ENCODE data around the gene SGO2.

The SGO2 gene

DNA sequence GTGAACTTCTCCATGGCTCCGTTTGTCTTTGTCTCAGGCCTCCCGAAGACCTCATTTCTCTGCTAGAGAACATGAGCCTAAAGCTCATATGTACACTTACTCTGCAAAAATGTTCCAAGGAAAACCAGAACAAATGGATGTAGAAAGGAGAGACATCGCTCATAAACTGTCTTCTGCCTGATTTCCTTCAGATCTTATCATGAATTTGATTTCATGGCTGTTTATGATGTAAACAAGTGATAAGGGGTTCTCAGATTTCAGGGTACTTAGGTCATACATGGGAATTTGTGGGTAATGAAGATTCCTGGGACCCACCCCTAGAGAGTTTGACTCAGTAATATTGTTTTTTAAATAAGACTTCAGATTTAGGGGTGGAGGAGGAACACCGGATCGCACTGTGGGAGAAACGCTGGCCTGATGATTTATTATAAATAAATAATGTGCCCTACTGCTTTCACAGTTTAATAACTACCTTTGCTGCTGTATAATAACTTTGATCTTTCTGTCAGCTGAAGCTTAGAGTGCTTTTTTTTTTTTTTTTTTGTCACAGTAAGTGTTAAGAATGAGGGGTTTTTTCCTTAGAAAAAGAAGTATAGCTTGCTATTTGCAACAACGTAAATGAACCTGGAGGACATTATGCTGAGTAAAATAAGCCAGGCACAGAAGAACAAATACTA is 74.7 kb downstream of the SGO2 start (continued):
- TF ChIP-seq KLF1 (tag by site-specific recombination; IDR thresholded peaks at IDR 0.05) (no peak), ZNF658 (tag by site-specific recombination; IDR thresholded peaks at IDR 0.05) (no peak), ZNF341 (tag by site-specific recombination; IDR thresholded peaks at IDR 0.05; ENCODE audit: low read depth) (no peak), ZBTB7A (tag by site-specific recombination; IDR thresholded peaks at IDR 0.05; ENCODE audit: low read depth) (no peak), ZNF664 (tag by site-specific recombination; IDR thresholded peaks at IDR 0.05) (no peak), ZNF155 (tag by site-specific recombination; IDR thresholded peaks at IDR 0.05) (no peak), ZSCAN23 (tag by site-specific recombination; IDR thresholded peaks at IDR 0.05) (no peak), ZNF169 (tag by site-specific recombination; IDR thresholded peaks at IDR 0.05) (no peak), ZNF223 (tag by site-specific recombination; IDR thresholded peaks at IDR 0.05) (no peak), ZNF248 (tag by site-specific recombination; IDR thresholded peaks at IDR 0.05) (no peak), SP7 (tag by site-specific recombination; IDR thresholded peaks at IDR 0.05) (peak; percentile 98), ZNF175 (tag by site-specific recombination; IDR thresholded peaks at IDR 0.05) (no peak), BCL11B (tag by site-specific recombination; IDR thresholded peaks at IDR 0.05; ENCODE audit: low read depth) (0 out of 2 replicates have a peak, but pooled peaks have one; percentile 25), ZFP37 (tag by site-specific recombination; IDR thresholded peaks at IDR 0.05) (no peak), ZNF292 (tag by site-specific recombination; IDR thresholded peaks at IDR 0.05; ENCODE audit: borderline replicate concordance, low read depth) (no peak), ZNF514 (tag by site-specific recombination; IDR thresholded peaks at IDR 0.05) (no peak), ZNF239 (tag by site-specific recombination; IDR thresholded peaks at IDR 0.05) (no peak), GLIS1 (tag by site-specific recombination; IDR thresholded peaks at IDR 0.05) (no peak), ZNF501 (tag by site-specific recombination; IDR thresholded peaks at IDR 0.05) (no peak), ZNF571 (tag by site-specific recombination; IDR thresholded peaks at IDR 0.05) (no peak), ZNF843 (tag by site-specific recombination; IDR thresholded peaks at IDR 0.05) (peak; percentile 89), MZF1 (tag by site-specific recombination; IDR thresholded peaks at IDR 0.05; ENCODE audit: borderline replicate concordance) (no peak), ZNF623 (tag by site-specific recombination; IDR thresholded peaks at IDR 0.05) (no peak), MEIS1 (CRISPR knock-in tag; IDR thresholded peaks at IDR 0.05; ENCODE audit: borderline replicate concordance) (no peak), ZNF707 (tag by site-specific recombination; IDR thresholded peaks at IDR 0.05) (no peak), ZNF140 (tag by site-specific recombination; IDR thresholded peaks at IDR 0.05) (no peak), ZNF747 (tag by site-specific recombination; IDR thresholded peaks at IDR 0.05) (no peak), ZNF561 (tag by site-specific recombination; IDR thresholded peaks at IDR 0.05; ENCODE audit: borderline replicate concordance) (0 out of 2 replicates have a peak, but pooled peaks have one; percentile 54)
- TF ChIP-seq, protein P1, sequence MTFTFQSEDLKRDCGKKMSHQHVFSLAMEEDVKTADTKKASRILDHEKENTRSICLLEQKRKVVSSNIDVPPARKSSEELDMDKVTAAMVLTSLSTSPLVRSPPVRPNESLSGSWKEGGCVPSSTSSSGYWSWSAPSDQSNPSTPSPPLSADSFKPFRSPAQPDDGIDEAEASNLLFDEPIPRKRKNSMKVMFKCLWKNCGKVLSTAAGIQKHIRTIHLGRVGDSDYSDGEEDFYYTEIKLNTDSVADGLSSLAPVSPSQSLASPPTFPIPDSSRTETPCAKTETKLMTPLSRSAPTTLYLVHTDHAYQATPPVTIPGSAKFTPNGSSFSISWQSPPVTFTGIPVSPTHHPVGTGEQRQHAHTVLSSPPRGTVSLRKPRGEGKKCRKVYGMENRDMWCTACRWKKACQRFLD (tag by site-specific recombination; IDR thresholded peaks at IDR 0.05), result no peak
- TF ChIP-seq, protein P2, sequence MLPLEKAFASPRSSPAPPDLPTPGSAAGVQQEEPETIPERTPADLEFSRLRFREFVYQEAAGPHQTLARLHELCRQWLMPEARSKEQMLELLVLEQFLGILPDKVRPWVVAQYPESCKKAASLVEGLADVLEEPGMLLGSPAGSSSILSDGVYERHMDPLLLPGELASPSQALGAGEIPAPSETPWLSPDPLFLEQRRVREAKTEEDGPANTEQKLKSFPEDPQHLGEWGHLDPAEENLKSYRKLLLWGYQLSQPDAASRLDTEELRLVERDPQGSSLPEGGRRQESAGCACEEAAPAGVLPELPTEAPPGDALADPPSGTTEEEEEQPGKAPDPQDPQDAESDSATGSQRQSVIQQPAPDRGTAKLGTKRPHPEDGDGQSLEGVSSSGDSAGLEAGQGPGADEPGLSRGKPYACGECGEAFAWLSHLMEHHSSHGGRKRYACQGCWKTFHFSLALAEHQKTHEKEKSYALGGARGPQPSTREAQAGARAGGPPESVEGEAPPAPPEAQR (tag by site-specific recombination; IDR thresholded peaks at IDR 0.05), result no peak
- TF ChIP-seq, protein P3, sequence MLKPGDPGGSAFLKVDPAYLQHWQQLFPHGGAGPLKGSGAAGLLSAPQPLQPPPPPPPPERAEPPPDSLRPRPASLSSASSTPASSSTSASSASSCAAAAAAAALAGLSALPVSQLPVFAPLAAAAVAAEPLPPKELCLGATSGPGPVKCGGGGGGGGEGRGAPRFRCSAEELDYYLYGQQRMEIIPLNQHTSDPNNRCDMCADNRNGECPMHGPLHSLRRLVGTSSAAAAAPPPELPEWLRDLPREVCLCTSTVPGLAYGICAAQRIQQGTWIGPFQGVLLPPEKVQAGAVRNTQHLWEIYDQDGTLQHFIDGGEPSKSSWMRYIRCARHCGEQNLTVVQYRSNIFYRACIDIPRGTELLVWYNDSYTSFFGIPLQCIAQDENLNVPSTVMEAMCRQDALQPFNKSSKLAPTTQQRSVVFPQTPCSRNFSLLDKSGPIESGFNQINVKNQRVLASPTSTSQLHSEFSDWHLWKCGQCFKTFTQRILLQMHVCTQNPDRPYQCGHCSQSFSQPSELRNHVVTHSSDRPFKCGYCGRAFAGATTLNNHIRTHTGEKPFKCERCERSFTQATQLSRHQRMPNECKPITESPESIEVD (tag by site-specific recombination; IDR thresholded peaks at IDR 0.05), result peak; percentile 85
- TF ChIP-seq, protein P4, sequence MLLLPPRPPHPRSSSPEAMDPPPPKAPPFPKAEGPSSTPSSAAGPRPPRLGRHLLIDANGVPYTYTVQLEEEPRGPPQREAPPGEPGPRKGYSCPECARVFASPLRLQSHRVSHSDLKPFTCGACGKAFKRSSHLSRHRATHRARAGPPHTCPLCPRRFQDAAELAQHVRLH (tag by site-specific recombination; IDR thresholded peaks at IDR 0.05), result no peak
- TF ChIP-seq, protein P5, sequence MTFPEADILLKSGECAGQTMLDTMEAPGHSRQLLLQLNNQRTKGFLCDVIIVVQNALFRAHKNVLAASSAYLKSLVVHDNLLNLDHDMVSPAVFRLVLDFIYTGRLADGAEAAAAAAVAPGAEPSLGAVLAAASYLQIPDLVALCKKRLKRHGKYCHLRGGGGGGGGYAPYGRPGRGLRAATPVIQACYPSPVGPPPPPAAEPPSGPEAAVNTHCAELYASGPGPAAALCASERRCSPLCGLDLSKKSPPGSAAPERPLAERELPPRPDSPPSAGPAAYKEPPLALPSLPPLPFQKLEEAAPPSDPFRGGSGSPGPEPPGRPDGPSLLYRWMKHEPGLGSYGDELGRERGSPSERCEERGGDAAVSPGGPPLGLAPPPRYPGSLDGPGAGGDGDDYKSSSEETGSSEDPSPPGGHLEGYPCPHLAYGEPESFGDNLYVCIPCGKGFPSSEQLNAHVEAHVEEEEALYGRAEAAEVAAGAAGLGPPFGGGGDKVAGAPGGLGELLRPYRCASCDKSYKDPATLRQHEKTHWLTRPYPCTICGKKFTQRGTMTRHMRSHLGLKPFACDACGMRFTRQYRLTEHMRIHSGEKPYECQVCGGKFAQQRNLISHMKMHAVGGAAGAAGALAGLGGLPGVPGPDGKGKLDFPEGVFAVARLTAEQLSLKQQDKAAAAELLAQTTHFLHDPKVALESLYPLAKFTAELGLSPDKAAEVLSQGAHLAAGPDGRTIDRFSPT (tag by site-specific recombination; IDR thresholded peaks at IDR 0.05), result 0 out of 2 replicates have a peak, but pooled peaks have one; percentile 28
